HepG2 (cell line): ENCODE measurements around the gene C1orf116.

Source experiments
- GTF2F1 ChIP-seq: fragments of 150-350 bp; IDR thresholded peaks from 2 replicates; pipeline ENCODE4 v1.6.1; 2014; ENCODE audit warnings: low read length
- MXI1 ChIP-seq: IDR thresholded peaks from 3 replicates; pipeline ENCODE4 v1.6.1; 2012; ENCODE audit warnings: low read depth, low read length, inconsistent platforms, borderline replicate concordance
- ZNF777 ChIP-seq: sonication (generic); formaldehyde crosslinking; IDR thresholded peaks from 2 replicates; pipeline ENCODE4 v1.4.0; 2020; ENCODE audit warnings: missing genetic modification reagents
- TF ChIP-seq, protein P1 (sequence below): IDR thresholded peaks from 2 replicates; pipeline ENCODE4 v1.6.1; 2012; ENCODE audit warnings: inconsistent platforms

DNA sequence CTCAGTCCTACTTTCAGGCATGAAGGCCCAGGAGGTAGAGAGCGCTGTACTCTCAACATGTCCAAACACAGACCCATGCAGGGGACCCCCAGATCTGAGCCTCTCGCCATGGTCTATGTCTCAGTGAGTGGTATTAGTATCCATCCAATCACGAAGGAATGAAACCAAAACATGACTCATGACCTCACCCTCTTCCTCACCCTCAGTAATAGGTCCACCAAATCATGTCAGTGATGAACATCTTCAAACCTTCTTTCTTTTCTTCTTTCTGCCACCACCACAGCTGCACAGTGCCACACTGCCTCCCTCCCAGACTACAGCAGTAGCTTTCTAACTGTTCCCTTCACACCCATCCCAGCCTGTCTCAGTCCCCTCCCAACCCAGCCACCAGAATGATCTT, 16.8 kb downstream of the C1orf116 start:
- no peak for TF ChIP-seq MXI1
- TF ChIP-seq GTF2F1, result no peak
- no peak for TF ChIP-seq ZNF777 (CRISPR knock-in tag)
- TF ChIP-seq, protein P1, sequence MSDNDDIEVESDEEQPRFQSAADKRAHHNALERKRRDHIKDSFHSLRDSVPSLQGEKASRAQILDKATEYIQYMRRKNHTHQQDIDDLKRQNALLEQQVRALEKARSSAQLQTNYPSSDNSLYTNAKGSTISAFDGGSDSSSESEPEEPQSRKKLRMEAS, result no peak
